ENCODE data around the gene KDM2B. TPM values are rescaled to one million over a fixed set of nuclear protein-coding genes. Genes with fewer than 3 reads are reported as not detected.
A peak's percentile ranks its signal among the peaks of the same experiment; 100 is the strongest.

The KDM2B gene
- polyA plus RNA-seq, result 49.0 TPM

- H3K27ac Mint-ChIP-seq, result peak within 1 kb of the TSS; percentile 94 to 98 (median 96)
- H3K4me1 Mint-ChIP-seq, result peaks cover 13 to 28% (median 23%) of the 10 kb centered on the region in 3 donors
- H3K27me3 Mint-ChIP-seq, result no peaks in the 10 kb centered on the region
- H3K4me3 Mint-ChIP-seq, result peak within 1 kb of the TSS; percentile 91 to 99 (median 96)
- peaks cover 2% of the 10 kb centered on the region for H3K36me3 Mint-ChIP-seq
- H3K9me3 Mint-ChIP-seq, result no peaks in the 10 kb centered on the region
These were observed at the start of gene KDM2B for GRCh38 chr12:121580959-121581685. Gene KDM2B (minus strand): TSS chr12:121581023. CDS start chr12:121580911, 112 bp downstream.

- Mint-ChIP-seq H3K36me3 (no peaks in the 10 kb centered on the region), H3K27me3 (no peaks in the 10 kb centered on the region), H3K27ac (peak overlapping the region; percentile 96 to 100 (median 97)), H3K4me3 (peak overlapping the region; percentile 92 to 98 (median 98)), H3K4me1 (peaks cover 50 to 58% (median 52%) of the 10 kb centered on the region in 3 donors), H3K9me3 (no peaks in the 10 kb centered on the region)
These were observed 47.7 kb upstream of the KDM2B start for GRCh38 chr12:121628536-121628935.

DNA sequence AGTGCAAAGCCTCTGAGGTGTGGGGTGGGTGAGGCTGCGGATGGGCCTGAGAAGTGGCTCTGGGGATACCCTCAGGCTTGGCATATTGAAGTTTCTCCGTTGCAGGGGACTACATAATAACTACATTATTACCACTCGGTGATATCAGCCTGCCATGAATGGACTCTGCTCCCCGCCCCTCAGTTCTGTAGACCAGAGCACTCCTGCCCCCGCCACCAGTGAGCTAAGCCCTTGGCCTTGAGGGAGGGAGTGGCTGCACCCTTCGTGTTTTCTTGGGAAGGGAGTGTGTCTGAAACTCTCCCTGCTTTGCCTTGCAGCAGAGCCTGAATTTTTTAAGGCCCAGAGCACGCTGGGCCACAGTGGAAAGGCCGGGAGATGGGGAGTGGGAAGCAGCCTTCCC is 47.2 kb upstream of the KDM2B start:
- Mint-ChIP-seq H3K27ac (peak overlapping the region; percentile 96 to 100 (median 97)), H3K4me1 (peaks cover 46 to 58% (median 52%) of the 10 kb centered on the region in 3 donors)

GRCh38 chr12:121626853-121627640 is 46.2 kb upstream of the KDM2B start:
- peaks cover 38 to 50% (median 47%) of the 10 kb centered on the region in 3 donors for H3K4me1 Mint-ChIP-seq
- H3K36me3 Mint-ChIP-seq, result no peaks in the 10 kb centered on the region
- H3K27ac Mint-ChIP-seq, result peak overlapping the region; percentile 96 to 100 (median 97)
- H3K27me3 Mint-ChIP-seq, result no peaks in the 10 kb centered on the region
- no peaks in the 10 kb centered on the region for H3K9me3 Mint-ChIP-seq
- peak overlapping the region; percentile 92 to 98 (median 98) for H3K4me3 Mint-ChIP-seq

More for the DNA sequence above, 47.2 kb upstream of the KDM2B start:
- peak overlapping the region; percentile 92 to 98 (median 98) for H3K4me3 Mint-ChIP-seq
- no peaks in the 10 kb centered on the region for H3K9me3 Mint-ChIP-seq
- H3K36me3 Mint-ChIP-seq, result no peaks in the 10 kb centered on the region
- no peaks in the 10 kb centered on the region for H3K27me3 Mint-ChIP-seq

DNA sequence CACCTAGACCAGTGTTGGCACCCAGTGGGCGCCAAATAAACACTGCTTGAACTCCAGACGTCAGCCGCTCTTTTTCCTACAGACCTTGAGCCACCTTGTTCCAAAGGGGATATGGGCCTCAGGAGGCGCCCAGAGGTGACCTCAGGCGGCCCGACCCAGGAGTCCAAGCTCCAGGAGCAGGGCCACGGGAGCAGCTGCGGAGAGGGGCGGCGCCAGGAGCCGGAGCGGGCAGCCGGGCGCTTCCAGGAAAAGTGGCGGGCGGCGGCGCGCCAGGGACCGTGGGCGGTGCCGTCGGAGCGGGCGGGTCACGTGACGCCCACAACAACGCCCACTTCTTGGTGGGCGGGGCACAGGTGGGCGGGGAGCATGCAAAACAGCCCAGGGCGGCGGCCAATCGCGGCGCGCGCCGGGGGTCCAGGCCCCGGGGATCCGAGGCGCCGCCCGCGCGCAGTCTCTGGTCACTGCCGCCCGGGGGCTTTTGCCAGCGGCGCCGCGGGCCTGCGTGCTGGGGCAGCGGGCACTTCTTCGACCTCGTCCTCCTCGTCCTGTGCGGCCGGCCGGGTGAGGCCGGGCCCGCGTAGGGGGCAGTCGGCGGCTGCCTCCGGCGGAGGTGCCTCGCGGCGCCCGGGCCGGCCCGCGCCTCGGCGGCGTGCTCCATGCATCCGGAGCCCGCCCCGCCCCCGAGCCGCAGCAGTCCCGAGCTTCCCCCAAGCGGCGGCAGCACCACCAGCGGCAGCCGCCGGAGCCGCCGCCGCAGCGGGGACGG is 45.4 kb upstream of the KDM2B start, which contains the start of gene ORAI1:
TSS of gene ORAI1 (plus strand) at position 444 of the 766 bp plus-strand sequence.
- H3K4me1 Mint-ChIP-seq, result peaks cover 33 to 44% (median 39%) of the 10 kb centered on the region in 3 donors
- H3K9me3 Mint-ChIP-seq, result no peaks in the 10 kb centered on the region
- H3K4me3 Mint-ChIP-seq, result peak within 1 kb of the TSS; percentile 92 to 98 (median 98)
- H3K27me3 Mint-ChIP-seq, result no peaks in the 10 kb centered on the region
- peak within 1 kb of the TSS; percentile 96 to 100 (median 97) for H3K27ac Mint-ChIP-seq
- no peaks in the 10 kb centered on the region for H3K36me3 Mint-ChIP-seq

GRCh38 chr12:121620333-121620891 is 39.6 kb upstream of the KDM2B start:
- Mint-ChIP-seq H3K27ac (peak overlapping the region in 1 of 3 donors; percentile 20), H3K4me1 (peaks cover 11 to 12% (median 12%) of the 10 kb centered on the region in 3 donors), H3K36me3 (no peaks in the 10 kb centered on the region), H3K27me3 (peaks cover 2% of the 10 kb centered on the region), H3K9me3 (no peaks in the 10 kb centered on the region), H3K4me3 (no peak overlapping the region)

DNA sequence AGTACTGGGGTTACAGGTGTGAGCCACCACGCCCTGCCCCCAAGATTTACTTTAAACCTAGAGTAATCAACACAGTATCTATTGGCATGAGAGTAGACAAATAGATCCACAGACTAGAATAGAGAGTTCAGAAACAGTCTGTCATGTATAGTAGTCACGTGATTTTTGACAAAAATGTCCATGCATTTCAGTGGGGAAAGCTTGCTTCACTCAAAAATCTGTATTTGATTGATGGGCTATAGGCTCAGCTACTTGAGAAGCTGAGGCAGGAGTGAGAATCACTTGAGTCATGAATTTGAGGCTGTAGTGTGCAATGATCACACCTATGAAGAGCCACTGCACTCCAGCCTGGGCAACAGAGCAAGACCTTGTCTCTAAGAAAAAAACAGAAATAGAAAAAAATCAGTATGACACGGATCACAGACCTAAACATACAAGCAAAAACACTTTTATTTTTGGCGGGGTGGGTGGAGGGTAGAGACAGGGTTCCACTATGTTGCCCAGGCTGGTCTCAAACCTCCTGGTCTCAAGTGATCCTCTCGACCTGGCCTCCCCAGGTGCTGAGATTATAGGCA is 37.9 kb upstream of the KDM2B start:
- Mint-ChIP-seq H3K4me1 (peaks cover 6 to 8% (median 7%) of the 10 kb centered on the region in 3 donors), H3K27me3 (peaks cover 2% of the 10 kb centered on the region), H3K27ac (peak overlapping the region in 1 of 3 donors; percentile 68), H3K9me3 (no peaks in the 10 kb centered on the region), H3K36me3 (no peaks in the 10 kb centered on the region), H3K4me3 (peak overlapping the region in 2 of 4 donors; percentile 49 to 72)

- Mint-ChIP-seq H3K27me3 (peaks cover 2% of the 10 kb centered on the region), H3K4me1 (peaks cover 6 to 8% (median 7%) of the 10 kb centered on the region in 3 donors), H3K9me3 (no peaks in the 10 kb centered on the region), H3K36me3 (no peaks in the 10 kb centered on the region), H3K27ac (peak overlapping the region in 1 of 3 donors; percentile 82), H3K4me3 (peak overlapping the region in 2 of 4 donors; percentile 51 to 79)
These were observed 34.1 kb upstream of the KDM2B start for GRCh38 chr12:121614872-121615467.

DNA sequence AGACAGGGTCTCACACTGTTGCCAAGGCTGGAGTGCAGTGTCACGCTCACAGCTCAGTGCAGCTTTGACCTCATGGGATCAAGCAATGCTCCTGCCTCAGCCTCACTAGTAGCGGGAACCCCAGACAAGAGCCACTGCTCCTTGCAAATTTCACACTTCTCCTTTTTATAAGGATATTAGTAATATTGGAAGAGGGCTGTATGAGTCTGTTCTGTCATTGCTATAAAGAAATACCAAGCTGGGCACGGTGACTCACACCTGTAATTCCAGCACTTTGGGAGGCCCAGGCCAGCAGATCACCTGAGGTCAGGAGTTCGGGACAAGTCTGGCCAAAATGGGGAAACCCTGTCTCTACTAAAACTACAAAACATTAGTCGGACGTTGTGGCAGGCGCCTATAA is 32.6 kb upstream of the KDM2B start:
- peaks cover under 1 to 3% (median 1%) of the 10 kb centered on the region in 3 donors for H3K4me1 Mint-ChIP-seq
- no peaks in the 10 kb centered on the region for H3K36me3 Mint-ChIP-seq
- H3K4me3 Mint-ChIP-seq, result no peak overlapping the region
- no peaks in the 10 kb centered on the region for H3K9me3 Mint-ChIP-seq
- no peaks in the 10 kb centered on the region for H3K27me3 Mint-ChIP-seq
- peak overlapping the region in 1 of 3 donors; percentile 19 for H3K27ac Mint-ChIP-seq

GRCh38 chr12:121611306-121611705 is 30.5 kb upstream of the KDM2B start:
- H3K27ac Mint-ChIP-seq, result peak overlapping the region in 1 of 3 donors; percentile 83
- no peaks in the 10 kb centered on the region for H3K27me3 Mint-ChIP-seq
- H3K4me3 Mint-ChIP-seq, result no peak overlapping the region

GRCh38 chr12:121610239-121611149 is 29.7 kb upstream of the KDM2B start:
- Mint-ChIP-seq H3K27ac (peak overlapping the region in 1 of 3 donors; percentile 83), H3K9me3 (no peaks in the 10 kb centered on the region), H3K4me1 (peaks cover 0 to 2% (median 0%) of the 10 kb centered on the region in 3 donors), H3K36me3 (no peaks in the 10 kb centered on the region), H3K27me3 (no peaks in the 10 kb centered on the region), H3K4me3 (no peak overlapping the region)

More at GRCh38 chr12:121611306-121611705, 30.5 kb upstream of the KDM2B start:
- peaks cover 0 to 3% (median 1%) of the 10 kb centered on the region in 3 donors for H3K4me1 Mint-ChIP-seq
- no peaks in the 10 kb centered on the region for H3K9me3 Mint-ChIP-seq
- no peaks in the 10 kb centered on the region for H3K36me3 Mint-ChIP-seq

GRCh38 chr12:121608301-121608700 is 27.5 kb upstream of the KDM2B start:
- Mint-ChIP-seq H3K27me3 (no peaks in the 10 kb centered on the region), H3K36me3 (no peaks in the 10 kb centered on the region), H3K4me3 (no peak overlapping the region), H3K9me3 (no peaks in the 10 kb centered on the region), H3K27ac (no peak overlapping the region), H3K4me1 (no peaks in the 10 kb centered on the region)

DNA sequence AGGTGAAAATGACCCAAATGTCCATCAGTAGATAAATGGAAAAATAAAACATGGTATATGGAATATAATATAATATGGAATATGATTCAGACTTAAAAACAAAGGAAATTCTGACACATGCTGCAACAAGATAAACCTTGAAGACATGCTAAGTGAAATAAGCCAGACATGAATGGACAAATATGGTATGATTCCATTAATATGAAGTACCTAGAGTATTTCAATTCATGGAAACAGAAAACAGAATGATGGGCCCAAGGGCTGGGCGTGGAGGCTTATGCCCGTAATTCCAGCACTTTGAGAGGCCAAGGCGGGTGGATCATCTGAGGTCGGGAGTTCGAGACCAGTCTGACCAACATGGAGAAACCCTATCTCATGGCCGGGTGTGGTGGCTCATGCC is 22.8 kb upstream of the KDM2B start:
- H3K4me1 Mint-ChIP-seq, result peaks cover 0 to 2% (median 0%) of the 10 kb centered on the region in 3 donors
- H3K36me3 Mint-ChIP-seq, result no peaks in the 10 kb centered on the region
- H3K4me3 Mint-ChIP-seq, result no peak overlapping the region
- no peaks in the 10 kb centered on the region for H3K27me3 Mint-ChIP-seq
- no peaks in the 10 kb centered on the region for H3K9me3 Mint-ChIP-seq
- H3K27ac Mint-ChIP-seq, result no peak overlapping the region
